PC-9 (cell line): Measurements from ENCODE around the gene PLA2G15. TPM values are rescaled to one million over a fixed set of nuclear protein-coding genes. Genes with fewer than 3 reads are reported as not detected.
A peak's percentile ranks its signal among the peaks of the same experiment; 100 is the strongest.

Source experiments
- BruUV-seq: library from RNA; stranded (reverse); fragments of 400-500 nt; replicated peaks from 2 replicates; lab custom pipeline; 2021; lab: Mats Ljungman, UMichigan
- CTCF ChIA-PET: fragments of 300-600 bp; sonication (Branson Sonifier 250); formaldehyde crosslinking; loops from one replicate; lab custom pipeline; 2022; ENCODE audit warnings: antibody characterized with exemption; lab: Charles Lee
- POLR2A ChIA-PET: fragments of 300-600 bp; sonication (Branson Sonifier 250); formaldehyde crosslinking; loops from one replicate; lab custom pipeline; 2022; ENCODE audit warnings: antibody characterized with exemption; ENCODE audit not compliant: unreplicated experiment; lab: Charles Lee
- DNase-seq, 2 experiments: peaks; one replicate each; pipeline versions ENCODE4 v3.0.0 to v3.0.0-alpha.2; 2015 to 2022; ENCODE audit warnings: mixed read lengths in 1 of 2
- H2AFZ ChIP-seq: fragments of 200-600 bp; sonication (generic); 2 replicates; pipeline ENCODE4 v1.8.1; 2017; ENCODE audit warnings: antibody characterized with exemption
- H3F3A ChIP-seq: fragments of 200-600 bp; sonication (generic); 2 replicates; pipeline ENCODE4 v1.8.1; 2017; ENCODE audit warnings: antibody characterized with exemption, mild to moderate bottlenecking, low read depth; ENCODE audit not compliant: insufficient read depth
- H3K27ac ChIP-seq: fragments of 200-600 bp; sonication (generic); 2 replicates; pipeline ENCODE4 v1.6.1; 2016; ENCODE audit warnings: mixed run types
- H3K27me3 ChIP-seq: fragments of 200-600 bp; sonication (generic); 2 replicates; pipeline ENCODE4 v1.6.1; 2016; ENCODE audit warnings: low read depth, mixed run types; ENCODE audit not compliant: insufficient read depth
- H3K36me3 ChIP-seq: fragments of 200-600 bp; sonication (generic); 2 replicates; pipeline ENCODE4 v1.6.1; 2016; ENCODE audit warnings: low read depth, mixed run types
- H3K4me1 ChIP-seq: fragments of 200-600 bp; sonication (generic); replicated peaks from 2 replicates; pipeline ENCODE4 v1.6.1; 2016; ENCODE audit warnings: mixed run types; ENCODE audit not compliant: insufficient read depth
- H3K4me2 ChIP-seq: fragments of 200-600 bp; sonication (generic); 2 replicates; pipeline ENCODE4 v1.6.1; 2017; ENCODE audit warnings: mixed run types
- H3K4me3 ChIP-seq: fragments of 200-600 bp; sonication (generic); 2 replicates; pipeline ENCODE4 v1.6.1; 2016; ENCODE audit warnings: mixed run types
- H3K79me2 ChIP-seq: fragments of 200-600 bp; sonication (generic); 2 replicates; pipeline ENCODE4 v1.6.1; 2017; ENCODE audit warnings: low read depth, mixed run types
- H3K9me2 ChIP-seq: fragments of 200-600 bp; sonication (generic); 2 replicates; pipeline ENCODE4 v1.8.1; 2017; ENCODE audit warnings: mild to moderate bottlenecking; ENCODE audit not compliant: insufficient read depth
- H3K9me3 ChIP-seq: fragments of 200-600 bp; sonication (generic); 2 replicates; pipeline ENCODE4 v1.8.1; 2016; ENCODE audit warnings: low read depth; ENCODE audit not compliant: insufficient read depth
- H4K20me1 ChIP-seq: fragments of 200-600 bp; sonication (generic); 2 replicates; pipeline ENCODE4 v1.8.1; 2017; ENCODE audit not compliant: insufficient read depth
- CTCF ChIP-seq: fragments of 200-600 bp; sonication (generic); conservative IDR thresholded peaks from 2 replicates; pipeline ENCODE4 v1.6.1; 2017; ENCODE audit warnings: mixed run types, antibody characterized with exemption, mild to moderate bottlenecking, moderate library complexity
- EZH2 ChIP-seq: fragments of 200-600 bp; sonication (generic); IDR thresholded peaks from 2 replicates; pipeline ENCODE4 v1.8.0; 2017; ENCODE audit warnings: antibody characterized with exemption, low read depth
- intact Hi-C: fragments of 100-400 bp; cut with micrococcal nuclease; formaldehyde crosslinking; loops from one replicate; pipeline ENCODE4 v1.10.0; 2022; ENCODE audit not compliant: unreplicated experiment
- total RNA-seq: library from RNA; stranded (reverse); gene quantifications from 2 replicates; pipeline ENCODE4 v1.2.3, GENCODE V29; 2021

The PLA2G15 gene
- total RNA-seq, 1 experiment from 2014 or later: 14.0 TPM

GRCh38 chr16:68242085-68242484, 3.1 kb upstream of the PLA2G15 start:
- no peaks in the 10 kb centered on the region for H3K9me3 ChIP-seq
- H4K20me1 ChIP-seq: no peaks in the 10 kb centered on the region
- no peak overlapping the region for H3K27ac ChIP-seq
- H3K27me3 ChIP-seq: no peaks in the 10 kb centered on the region
- TF ChIP-seq CTCF: no peak
- no peak for TF ChIP-seq EZH2
- ChIA-PET CTCF (interaction anchor here (0.7 kb wide), 2 partner anchors 204 to 728 kb away, joined by 4 read pairs; no protein-coding TSS in a partner anchor), POLR2A (no interaction called here)
- H3K4me2 ChIP-seq: no peak overlapping the region
- peaks cover 9% of the 10 kb centered on the region; the same call in 1 of the 2 replicates for H3K79me2 ChIP-seq
- intact Hi-C loops: no loop called here
- no peaks in the 10 kb centered on the region for H3K36me3 ChIP-seq
- H3K4me1 ChIP-seq: peaks cover 30% of the 10 kb centered on the region
- DNase-seq: no peak
- H3K9me2 ChIP-seq: no peaks in the 10 kb centered on the region
- H3F3A ChIP-seq: 0 out of 2 replicates have a peak, but pooled peaks cover 5% of the 10 kb centered on the region
- H3K4me3 ChIP-seq: no peak overlapping the region
- no TSS peak for BruUV-seq
- no peak overlapping the region for H2AFZ ChIP-seq

GRCh38 chr16:68242926-68243858, 2.0 kb upstream of the PLA2G15 start:
- TF ChIP-seq EZH2 (no peak), CTCF (no peak)
- H3F3A ChIP-seq: 0 out of 2 replicates have a peak, but pooled peaks cover 5% of the 10 kb centered on the region
- H3K79me2 ChIP-seq: peaks cover 14% of the 10 kb centered on the region; the same call in 1 of the 2 replicates
- H3K9me3 ChIP-seq: no peaks in the 10 kb centered on the region
- ChIA-PET POLR2A (interaction anchor here (0.7 kb wide), 1 partner anchor 9 kb away, joined by 3 read pairs; no protein-coding TSS in a partner anchor), CTCF (interaction anchor here (0.6 to 0.7 kb wide), 3 partner anchors 15 to 727 kb away, joined by 4 to 6 read pairs (median 5); no protein-coding TSS in a partner anchor)
- DNase-seq: no peak
- H4K20me1 ChIP-seq: no peaks in the 10 kb centered on the region
- H3K4me2 ChIP-seq: no peak overlapping the region
- H3K4me1 ChIP-seq: peaks cover 26% of the 10 kb centered on the region
- intact Hi-C loops: no loop called here
- H3K9me2 ChIP-seq: no peaks in the 10 kb centered on the region
- no peak overlapping the region for H2AFZ ChIP-seq
- H3K36me3 ChIP-seq: no peaks in the 10 kb centered on the region
- no peak overlapping the region for H3K4me3 ChIP-seq
- no TSS peak for BruUV-seq
- H3K27ac ChIP-seq: no peak overlapping the region
- no peaks in the 10 kb centered on the region for H3K27me3 ChIP-seq

GRCh38 chr16:68244481-68244902, 681 bp upstream of the PLA2G15 start:
- H3F3A ChIP-seq: 0 out of 2 replicates have a peak, but pooled peaks cover 5% of the 10 kb centered on the region
- H3K4me1 ChIP-seq: peaks cover 21% of the 10 kb centered on the region
- H3K4me3 ChIP-seq: peak overlapping the region; percentile 91
- no peak overlapping the region for H3K27ac ChIP-seq
- TF ChIP-seq EZH2: no peak
- no peak for TF ChIP-seq CTCF
- no peak for DNase-seq
- no peaks in the 10 kb centered on the region for H3K27me3 ChIP-seq
- no peaks in the 10 kb centered on the region for H3K36me3 ChIP-seq
- H2AFZ ChIP-seq: peak overlapping the region; percentile 96
- H3K4me2 ChIP-seq: peak overlapping the region; percentile 94
- CTCF ChIA-PET: interaction anchor here (0.7 kb wide), 1 partner anchor 552 kb away, joined by 8 read pairs; no protein-coding TSS in a partner anchor
- H3K9me3 ChIP-seq: no peaks in the 10 kb centered on the region
- H4K20me1 ChIP-seq: no peaks in the 10 kb centered on the region
- no TSS peak for BruUV-seq
- POLR2A ChIA-PET: interaction anchor here (0.5 to 0.7 kb wide), 2 partner anchors 204 to 387 kb away, joined by 5 to 12 read pairs; partner anchors contain the start of gene SMPD3
- intact Hi-C loops: no loop called here
- H3K9me2 ChIP-seq: no peaks in the 10 kb centered on the region
- H3K79me2 ChIP-seq: peaks cover 14% of the 10 kb centered on the region; the same call in 1 of the 2 replicates
